Activated T-cell treated with anti-CD3 and anti-CD28 coated beads for 4 hours (primary cell): ENCODE results near the gene ST3GAL4.

Experiments
- DNase-seq: peaks from one replicate; pipeline ENCODE4 v3.0.0-alpha.2; 2020

ST3GAL4 gene

DNA sequence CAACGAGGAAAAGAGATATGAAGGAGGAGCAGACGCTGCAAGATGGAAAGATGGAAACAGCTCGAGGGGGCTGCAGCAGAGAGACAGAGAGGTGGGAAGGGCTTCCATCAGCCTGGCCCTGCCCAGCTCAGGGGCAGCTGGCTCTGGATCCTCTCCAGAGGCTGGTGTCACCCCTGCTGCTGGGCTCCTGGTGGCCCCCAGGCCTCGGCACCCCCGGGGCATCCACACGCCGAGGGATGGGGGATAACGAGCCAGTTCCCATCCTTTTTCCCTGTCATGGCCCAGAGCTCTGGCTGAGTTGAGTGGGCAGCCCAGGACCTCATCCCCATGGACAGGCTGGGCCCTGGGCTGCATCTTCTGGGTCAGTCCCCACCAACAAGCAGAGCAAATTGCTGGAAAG, 102.3 kb downstream of the ST3GAL4 start:
- DNase-seq, result no peak

DNA sequence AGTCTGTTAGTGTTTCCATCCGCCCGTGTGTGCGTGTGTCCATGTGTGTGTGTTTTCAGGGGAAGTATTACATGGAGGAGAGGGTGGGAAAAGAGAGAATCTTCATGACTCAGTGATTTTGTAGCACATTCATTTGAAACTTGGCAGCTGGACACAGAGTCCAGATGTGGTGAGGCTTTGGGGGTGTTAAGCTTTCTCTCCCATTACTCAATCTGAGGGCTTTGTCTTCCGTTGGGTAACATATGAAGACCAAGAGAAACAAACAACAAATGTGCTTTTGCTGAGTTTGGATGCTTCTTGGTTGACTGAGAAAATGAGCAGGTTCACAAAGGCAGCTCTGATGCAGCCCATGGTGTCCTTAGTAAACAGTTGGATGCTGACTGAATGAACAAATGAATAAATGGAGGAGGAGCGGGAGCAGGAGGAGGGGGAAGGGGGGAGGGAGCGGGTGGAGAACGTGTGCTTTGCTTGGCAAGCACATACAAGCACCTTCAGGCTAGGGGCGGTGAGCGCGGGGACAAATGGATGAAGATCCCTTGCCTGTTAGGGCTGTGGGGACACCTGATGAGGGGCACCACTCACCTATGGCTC, 104.3 kb downstream of the ST3GAL4 start:
- DNase-seq, result no peak

DNA sequence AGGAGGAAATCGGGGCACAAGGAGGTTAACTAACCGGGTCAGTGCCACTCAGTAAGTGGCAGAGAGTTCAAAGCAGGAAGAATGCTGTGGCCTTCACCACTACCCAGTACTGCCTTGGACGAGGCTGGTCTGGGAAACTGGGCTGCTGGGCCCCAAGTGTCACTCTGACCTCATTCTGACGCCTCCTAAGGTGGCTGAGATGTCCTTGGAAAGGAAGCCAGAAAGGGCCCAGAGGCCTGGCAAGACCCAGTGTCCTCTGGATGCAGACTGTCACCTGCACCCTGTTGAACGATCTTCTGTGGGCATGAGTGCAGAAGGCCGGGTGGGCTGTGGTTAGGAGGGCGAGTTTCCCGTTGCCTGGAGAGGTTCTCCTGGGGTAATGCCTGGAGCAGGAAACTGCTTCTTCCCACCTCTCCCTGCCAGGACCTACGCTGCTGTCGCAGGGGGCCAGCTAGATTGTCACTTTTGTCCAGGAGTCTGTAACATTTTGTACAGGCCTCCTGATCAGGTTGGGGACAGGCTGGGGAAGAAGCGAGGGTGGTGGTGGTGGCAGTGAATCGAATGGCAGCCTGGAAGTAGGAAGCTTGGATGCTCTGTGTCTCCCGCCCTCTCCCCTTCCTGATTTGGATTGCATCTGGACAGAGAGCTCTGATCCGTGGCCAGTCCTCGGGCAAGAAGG, 105.1 kb downstream of the ST3GAL4 start:
- DNase-seq, result no peak

DNA sequence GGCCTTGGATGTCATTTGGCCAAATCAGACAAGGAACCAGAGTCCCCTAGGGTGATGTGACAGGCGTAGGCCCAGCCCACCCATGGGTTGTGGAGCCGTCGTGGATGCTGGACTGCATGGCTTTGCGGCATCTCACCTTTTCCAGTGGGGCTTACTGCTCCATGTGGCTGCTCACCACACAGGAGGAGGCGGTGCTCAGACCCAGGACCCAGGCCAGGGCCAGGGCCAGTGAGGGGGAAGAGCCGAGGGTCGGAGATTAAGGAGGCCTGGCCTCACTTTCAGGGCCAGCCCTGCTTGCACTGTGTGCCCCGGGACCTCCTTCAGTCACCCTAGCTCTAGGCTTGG, 105.6 kb downstream of the ST3GAL4 start:
- no peak for DNase-seq

DNA sequence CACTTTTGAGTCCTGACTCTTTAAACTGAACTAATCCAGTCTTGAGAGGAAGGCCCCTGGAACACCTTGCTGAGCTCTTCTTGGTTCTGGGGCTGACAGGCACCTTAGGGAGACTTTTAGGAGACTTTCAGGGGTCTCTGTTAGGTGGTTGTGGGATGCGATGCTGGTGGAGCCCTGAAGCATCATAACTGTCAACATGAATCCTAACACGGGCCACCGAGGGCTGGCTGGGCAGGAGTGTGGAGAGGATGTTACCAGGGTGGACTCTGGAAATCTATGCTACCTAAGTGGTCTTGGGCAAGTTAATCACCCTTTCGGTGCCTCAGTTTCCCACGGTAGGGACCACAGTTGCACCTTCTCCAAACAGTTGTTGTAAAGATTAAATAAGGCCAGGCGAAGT, 106.5 kb downstream of the ST3GAL4 start:
- DNase-seq, result no peak

DNA sequence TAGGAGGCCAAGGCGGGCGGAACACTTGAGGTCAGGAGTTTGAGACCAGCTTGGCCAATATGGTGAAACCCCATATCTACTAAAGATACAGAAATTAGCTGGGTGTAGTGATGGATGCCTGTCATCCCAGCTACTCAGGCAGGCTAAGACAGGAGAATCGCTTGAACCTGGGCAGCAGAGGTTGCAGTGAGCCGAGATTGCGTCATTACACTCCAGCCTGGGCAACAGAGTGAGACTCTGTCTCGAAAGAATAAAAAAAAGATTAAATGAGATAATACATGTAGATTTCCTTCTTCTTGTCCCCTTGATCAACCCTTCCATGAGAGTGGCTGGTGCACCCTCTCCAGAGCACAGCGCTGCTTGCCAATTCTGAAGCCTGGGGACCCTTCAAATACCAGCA, 106.9 kb downstream of the ST3GAL4 start:
- no peak for DNase-seq
